ENCODE measurements around the gene SMIM41. TPM values are rescaled to one million over a fixed set of nuclear protein-coding genes. Genes with fewer than 3 reads are reported as not detected.

Gene SMIM41
- total RNA-seq, 1 donor from 2014 or later = not detected

- TF ChIP-seq CTCF (conservative IDR thresholded peaks at IDR 0.05; ENCODE audit: low read depth, low read length) = no peak
- no peak overlapping the region for H3K4me3 ChIP-seq (ENCODE audit: low read depth, low read length)
- DNase-seq (ENCODE audit: low read depth) = no peak
Observed at GRCh38 chr12:52054833-52055730, 24.4 kb upstream of the SMIM41 start.

GRCh38 chr12:52055731-52056711, 23.5 kb upstream of the SMIM41 start:
- H3K4me3 ChIP-seq (ENCODE audit: low read depth, low read length) = no peak overlapping the region
- TF ChIP-seq CTCF (conservative IDR thresholded peaks at IDR 0.05; ENCODE audit: low read depth, low read length) = no peak
- DNase-seq (ENCODE audit: low read depth) = no peak

- no peak for TF ChIP-seq CTCF (conservative IDR thresholded peaks at IDR 0.05; ENCODE audit: low read depth, low read length)
- no peak for DNase-seq (ENCODE audit: low read depth)
- H3K4me3 ChIP-seq (ENCODE audit: low read depth, low read length) = no peak overlapping the region
Observed at GRCh38 chr12:52056801-52057637, 22.5 kb upstream of the SMIM41 start.

- H3K4me3 ChIP-seq (ENCODE audit: low read depth, low read length) = no peak overlapping the region
- no peak for DNase-seq (ENCODE audit: low read depth)
- TF ChIP-seq CTCF (conservative IDR thresholded peaks at IDR 0.05; ENCODE audit: low read depth, low read length) = no peak
Observed at GRCh38 chr12:52057638-52058576, 21.6 kb upstream of the SMIM41 start.

GRCh38 chr12:52058631-52059361, 20.7 kb upstream of the SMIM41 start:
- no peak overlapping the region for H3K4me3 ChIP-seq (ENCODE audit: low read depth, low read length)
- no peak for DNase-seq (ENCODE audit: low read depth)
- TF ChIP-seq CTCF (conservative IDR thresholded peaks at IDR 0.05; ENCODE audit: low read depth, low read length) = no peak
